Measurements from ENCODE around the gene PRKAG2.

Gene PRKAG2

DNA sequence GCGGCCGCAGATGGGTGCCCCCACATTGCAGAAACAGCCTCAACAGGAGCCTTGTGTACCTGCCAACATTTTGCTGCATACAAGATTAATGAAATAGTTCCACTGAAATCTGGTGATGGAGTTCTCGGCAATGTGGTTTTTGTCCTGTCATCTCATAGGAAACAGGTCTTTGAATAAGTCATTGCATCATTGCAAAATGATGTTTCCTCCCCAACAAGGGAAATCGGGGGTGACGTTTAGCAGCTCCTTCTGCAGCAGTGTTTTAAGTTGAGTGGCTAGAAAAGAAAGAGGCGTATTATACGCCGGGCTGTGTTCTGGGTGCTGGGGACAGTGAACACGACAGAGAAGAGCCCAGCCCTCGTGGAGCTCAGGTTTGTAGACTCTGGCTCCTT, 177.0 kb downstream of the PRKAG2 start:
- H3K4me3 ChIP-seq (ENCODE audit: low read length), result no peak overlapping the region
- TF ChIP-seq, protein P1, sequence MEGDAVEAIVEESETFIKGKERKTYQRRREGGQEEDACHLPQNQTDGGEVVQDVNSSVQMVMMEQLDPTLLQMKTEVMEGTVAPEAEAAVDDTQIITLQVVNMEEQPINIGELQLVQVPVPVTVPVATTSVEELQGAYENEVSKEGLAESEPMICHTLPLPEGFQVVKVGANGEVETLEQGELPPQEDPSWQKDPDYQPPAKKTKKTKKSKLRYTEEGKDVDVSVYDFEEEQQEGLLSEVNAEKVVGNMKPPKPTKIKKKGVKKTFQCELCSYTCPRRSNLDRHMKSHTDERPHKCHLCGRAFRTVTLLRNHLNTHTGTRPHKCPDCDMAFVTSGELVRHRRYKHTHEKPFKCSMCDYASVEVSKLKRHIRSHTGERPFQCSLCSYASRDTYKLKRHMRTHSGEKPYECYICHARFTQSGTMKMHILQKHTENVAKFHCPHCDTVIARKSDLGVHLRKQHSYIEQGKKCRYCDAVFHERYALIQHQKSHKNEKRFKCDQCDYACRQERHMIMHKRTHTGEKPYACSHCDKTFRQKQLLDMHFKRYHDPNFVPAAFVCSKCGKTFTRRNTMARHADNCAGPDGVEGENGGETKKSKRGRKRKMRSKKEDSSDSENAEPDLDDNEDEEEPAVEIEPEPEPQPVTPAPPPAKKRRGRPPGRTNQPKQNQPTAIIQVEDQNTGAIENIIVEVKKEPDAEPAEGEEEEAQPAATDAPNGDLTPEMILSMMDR (IDR thresholded peaks at IDR 0.05; ENCODE audit: insufficient read depth, low read depth, low read length, missing control alignments), result no peak
- DNase-seq (ENCODE audit: low read depth), result no peak

- DNase-seq (ENCODE audit: low read depth), result no peak
- TF ChIP-seq, protein P1 (IDR thresholded peaks at IDR 0.05; ENCODE audit: insufficient read depth, low read depth, low read length, missing control alignments), result no peak
- no peak overlapping the region for H3K4me3 ChIP-seq (ENCODE audit: low read length)
These were observed 177.6 kb downstream of the PRKAG2 start for GRCh38 chr7:151699147-151699927.

GRCh38 chr7:151697942-151698341, 179.0 kb downstream of the PRKAG2 start:
- no peak for DNase-seq (ENCODE audit: low read depth)
- H3K4me3 ChIP-seq (ENCODE audit: low read length), result no peak overlapping the region
- TF ChIP-seq, protein P1 (IDR thresholded peaks at IDR 0.05; ENCODE audit: insufficient read depth, low read depth, low read length, missing control alignments), result no peak

DNA sequence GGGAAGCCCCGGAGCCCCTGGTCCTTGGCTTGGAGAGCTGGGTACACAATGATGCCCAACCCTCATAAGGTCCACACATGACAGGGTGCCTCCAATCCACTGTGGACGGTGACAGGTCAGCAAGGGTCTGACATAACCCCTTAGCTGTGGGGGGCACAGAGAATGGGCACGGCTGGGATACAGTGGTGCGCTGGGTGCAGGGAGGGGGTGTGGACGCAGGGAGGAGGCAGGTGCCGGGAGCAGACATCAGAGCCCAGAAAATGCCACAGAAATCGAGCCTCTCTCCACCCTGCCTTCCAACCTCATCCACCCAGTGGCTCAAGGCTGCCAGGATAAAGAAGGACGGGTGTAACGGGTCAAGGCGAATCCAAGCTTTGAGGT, 179.4 kb downstream of the PRKAG2 start:
- TF ChIP-seq, protein P1 (IDR thresholded peaks at IDR 0.05; ENCODE audit: insufficient read depth, low read depth, low read length, missing control alignments), result no peak
- H3K4me3 ChIP-seq (ENCODE audit: low read length), result no peak overlapping the region
- DNase-seq (ENCODE audit: low read depth), result no peak

- no peak overlapping the region for H3K4me3 ChIP-seq (ENCODE audit: low read length)
- TF ChIP-seq, protein P1 (IDR thresholded peaks at IDR 0.05; ENCODE audit: insufficient read depth, low read depth, low read length, missing control alignments), result peak; percentile 12
- DNase-seq (ENCODE audit: low read depth), result peak; percentile 58
These were observed 180.0 kb downstream of the PRKAG2 start for GRCh38 chr7:151696721-151697514.

DNA sequence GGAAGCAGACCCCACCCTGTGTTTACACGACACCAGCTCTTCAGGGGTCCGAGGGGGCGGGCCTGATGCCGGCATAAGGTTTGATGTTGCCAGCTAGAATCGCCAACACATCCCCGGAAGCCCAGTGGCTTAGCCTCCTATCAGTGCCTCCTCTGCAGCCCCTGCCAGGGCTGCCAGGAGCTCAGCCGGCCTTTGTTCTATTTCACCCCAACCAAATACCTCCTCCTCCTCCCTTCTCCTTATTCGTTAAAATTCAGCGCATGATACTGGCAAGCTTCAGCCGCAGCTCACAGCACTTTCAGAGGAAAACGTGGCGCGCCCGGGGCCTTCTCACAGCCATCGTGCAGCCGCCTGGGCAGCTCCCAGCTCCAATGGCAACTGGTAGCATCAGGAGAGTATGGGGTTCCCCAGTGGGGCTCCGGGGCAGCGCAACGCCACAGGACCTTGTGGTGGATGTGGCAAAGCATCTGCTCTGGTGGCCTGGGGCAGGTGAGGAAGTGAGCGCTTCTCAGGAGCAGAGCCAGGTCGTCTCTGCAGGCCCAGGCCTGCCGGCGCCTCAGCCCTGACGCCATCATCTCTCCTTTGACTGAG, 180.9 kb downstream of the PRKAG2 start:
- peak; percentile 85 for DNase-seq (ENCODE audit: low read depth)
- no peak overlapping the region for H3K4me3 ChIP-seq (ENCODE audit: low read length)
- TF ChIP-seq, protein P1 (IDR thresholded peaks at IDR 0.05; ENCODE audit: insufficient read depth, low read depth, low read length, missing control alignments), result no peak
